ENCODE results near the gene POLR1A.
"Not testable (repeated sequence)": the region's sequence is repeated elsewhere in the genome, so short reads cannot be mapped to it uniquely, and the experiment has no call there.

POLR1A gene

DNA sequence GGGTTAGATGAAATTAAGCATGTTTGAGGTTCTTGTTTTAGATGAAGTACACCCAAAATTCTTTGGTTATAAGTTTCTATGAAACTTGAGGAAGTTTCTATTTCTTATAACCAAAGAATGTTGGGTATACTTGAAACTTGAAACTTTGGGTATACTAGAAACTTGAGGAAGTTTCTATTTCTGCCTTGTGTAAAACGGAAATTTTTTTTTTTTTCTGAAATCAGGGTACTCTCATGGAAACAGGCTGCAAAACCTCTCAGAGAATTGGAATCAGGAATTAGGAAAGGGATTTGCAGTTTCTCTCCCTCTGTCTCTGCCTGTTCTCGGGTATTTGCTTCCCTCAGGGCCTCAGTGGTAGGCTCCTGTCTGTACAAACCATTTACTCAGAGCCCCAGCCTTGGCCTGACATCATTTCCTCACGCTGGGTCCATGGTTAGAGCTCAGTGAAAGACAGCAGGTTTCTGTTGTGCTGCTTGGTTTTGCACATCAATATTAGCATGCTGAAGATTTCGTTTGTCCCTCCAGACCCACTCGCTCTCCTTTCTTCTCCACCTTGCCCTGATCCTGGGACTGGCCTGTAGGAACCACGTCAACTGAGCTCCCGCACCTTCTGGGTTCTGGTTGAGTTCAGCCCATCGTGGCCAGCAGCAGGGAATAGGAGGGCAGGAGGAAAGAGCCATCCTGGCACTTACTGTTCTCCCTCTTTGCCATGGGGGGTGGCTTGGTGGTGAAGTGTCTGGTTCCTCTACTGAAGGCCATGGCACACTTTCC, 106.4 kb downstream of the POLR1A start:
- DNase-seq (ENCODE audit: low read depth, low spot score): no peak

DNA sequence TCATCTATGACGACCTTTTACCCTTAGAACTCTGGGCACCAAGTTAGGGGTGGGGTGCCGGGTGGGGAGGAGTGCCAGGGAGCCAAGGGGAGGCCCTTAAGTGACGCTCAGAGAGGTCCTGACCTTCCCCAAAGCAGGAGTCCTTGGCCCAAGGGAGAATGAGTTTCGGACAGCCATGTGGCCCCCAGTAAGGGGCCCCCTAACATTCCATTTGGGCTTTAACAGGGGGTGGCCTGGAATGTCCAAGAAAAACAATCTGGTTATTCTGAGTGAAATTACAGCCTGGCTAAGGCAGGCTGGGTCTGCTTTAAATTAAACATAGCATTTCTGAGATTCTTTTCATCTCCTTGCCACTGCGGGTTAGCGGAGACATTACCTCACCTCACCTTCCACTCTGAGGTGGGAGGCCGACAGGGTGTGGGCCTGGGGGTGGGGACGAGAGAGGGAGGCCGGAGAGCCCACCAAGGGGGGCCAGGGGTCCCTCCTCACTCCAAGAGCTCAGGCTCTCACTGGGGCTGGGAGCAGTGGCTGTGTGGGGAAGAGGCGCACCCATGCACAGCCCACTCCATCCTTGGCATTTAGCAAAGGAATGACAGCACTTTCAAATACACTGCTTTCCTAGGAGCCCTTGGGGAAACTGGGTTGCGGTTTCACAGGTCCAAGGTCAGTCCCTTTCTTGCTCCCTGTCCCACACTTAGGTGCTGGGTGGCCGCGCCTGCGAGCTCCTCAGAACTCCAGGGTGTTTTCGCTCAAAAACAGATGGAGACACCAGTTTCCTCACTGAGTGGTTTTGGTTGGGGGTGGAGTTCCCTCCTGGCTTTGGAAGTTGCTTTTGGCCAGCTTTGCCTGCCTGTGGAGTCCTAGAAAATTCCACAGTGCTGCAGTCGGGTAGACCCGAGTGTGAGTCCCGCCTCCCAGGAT, 107.4 kb downstream of the POLR1A start:
- no peak for DNase-seq (ENCODE audit: low read depth, low spot score)

DNA sequence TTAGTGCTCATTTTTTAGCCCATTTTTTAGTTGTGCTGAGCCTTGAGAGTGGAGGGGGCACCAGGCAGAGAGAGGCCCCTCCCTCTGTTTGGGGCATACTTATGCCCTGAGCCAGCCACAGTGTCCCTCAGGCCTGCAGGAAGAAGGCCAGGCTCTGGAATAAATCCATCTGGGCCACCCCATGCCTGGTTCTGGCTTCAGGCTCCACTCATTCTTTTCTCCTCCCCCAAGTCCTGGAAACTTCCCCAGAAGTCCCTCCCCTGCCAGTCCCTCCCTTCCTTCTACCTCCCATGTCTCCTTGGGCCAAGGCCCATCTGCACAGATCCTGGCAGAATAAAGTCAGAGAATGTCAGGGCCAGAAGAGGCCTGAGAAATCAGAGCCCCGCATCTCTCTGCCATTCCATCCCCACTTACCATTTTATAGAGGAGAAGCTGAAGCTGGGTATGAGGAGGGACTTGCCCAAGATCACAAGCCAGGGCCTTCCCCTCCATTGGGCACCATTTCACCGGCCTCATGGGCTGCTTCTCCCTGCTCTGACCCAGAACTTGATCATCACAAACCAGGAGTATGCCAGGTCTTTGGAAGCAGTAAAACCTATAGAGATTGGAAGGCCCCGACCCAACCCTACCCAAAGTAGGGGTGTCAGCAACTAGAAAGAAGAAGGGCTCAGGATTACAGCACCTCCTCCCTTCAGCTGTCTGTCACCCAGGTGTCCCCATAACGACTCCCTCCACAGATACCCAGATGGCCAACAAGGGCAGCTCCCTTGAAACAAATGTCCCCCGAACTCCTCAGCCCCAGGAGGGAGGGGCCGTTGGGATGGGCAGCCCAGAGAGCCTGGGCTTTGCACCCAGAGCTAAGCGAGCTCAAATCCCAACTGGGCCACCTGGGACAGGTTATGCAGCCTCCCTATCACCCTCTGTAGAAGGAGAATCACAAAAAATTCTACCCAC, 108.4 kb downstream of the POLR1A start:
- DNase-seq (ENCODE audit: low read depth, low spot score): no peak

DNA sequence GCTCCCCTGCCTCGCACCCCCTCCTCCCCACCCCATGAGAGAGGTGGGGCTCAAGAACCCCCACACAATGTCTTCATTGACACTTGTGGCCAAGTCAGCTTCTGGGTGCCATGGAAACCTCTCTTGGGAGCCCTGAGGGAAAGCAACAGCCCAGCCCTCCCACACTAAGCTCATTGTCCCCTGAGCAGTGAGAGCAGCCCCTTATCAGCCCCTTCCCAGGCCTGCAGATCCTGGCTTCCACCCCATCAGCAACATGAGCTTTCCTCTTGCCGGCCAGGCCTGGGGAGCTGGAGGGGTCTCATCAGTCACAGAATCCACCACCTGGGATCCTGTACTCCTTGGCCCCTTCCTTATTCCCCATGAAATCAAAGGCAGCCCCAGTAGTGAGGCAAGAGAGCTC, 109.1 kb downstream of the POLR1A start:
- DNase-seq (ENCODE audit: low read depth, low spot score): no peak

DNA sequence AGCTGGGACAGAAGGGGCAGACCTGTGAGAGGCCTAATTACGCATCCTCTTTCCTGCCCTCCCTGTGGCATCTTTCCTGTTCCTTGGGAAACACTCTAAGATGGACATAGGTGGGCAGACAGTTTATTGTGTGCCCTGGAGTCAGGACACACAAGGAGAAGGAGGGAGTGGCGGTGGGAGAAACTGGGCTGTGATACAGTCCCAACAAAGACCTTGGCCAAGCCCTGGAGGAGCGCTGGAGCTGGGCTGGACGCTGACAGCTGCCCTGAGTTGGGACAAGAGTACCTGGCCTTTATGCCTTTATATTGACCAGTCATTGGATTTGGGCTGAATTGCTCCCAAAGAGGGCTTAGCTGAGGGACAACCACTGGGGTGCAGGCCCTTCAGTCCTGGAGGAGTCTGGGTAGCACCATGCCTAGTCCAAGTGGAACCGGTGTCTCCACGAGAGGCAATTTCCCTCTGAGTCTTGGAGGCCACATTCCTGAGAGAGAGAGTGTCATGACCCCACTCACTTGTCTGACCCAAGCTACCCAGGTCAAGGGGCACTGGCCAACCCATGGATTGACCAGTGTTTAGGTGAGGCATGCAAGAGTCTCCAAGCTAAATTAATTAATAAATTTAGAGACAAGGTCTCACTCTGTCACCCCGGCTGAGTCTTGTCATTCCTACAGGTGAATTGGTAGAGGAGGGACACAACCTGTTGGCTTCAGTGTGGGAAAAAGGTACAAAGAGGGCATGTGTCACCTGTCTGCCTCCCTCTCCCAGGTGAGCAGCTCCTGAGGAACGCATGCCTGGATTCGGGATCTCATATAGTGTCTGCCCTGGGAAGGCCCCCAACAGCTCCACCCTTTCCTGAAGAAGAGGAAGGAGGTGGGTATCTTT, 109.8 kb downstream of the POLR1A start:
- DNase-seq (ENCODE audit: low read depth, low spot score): no peak

DNA sequence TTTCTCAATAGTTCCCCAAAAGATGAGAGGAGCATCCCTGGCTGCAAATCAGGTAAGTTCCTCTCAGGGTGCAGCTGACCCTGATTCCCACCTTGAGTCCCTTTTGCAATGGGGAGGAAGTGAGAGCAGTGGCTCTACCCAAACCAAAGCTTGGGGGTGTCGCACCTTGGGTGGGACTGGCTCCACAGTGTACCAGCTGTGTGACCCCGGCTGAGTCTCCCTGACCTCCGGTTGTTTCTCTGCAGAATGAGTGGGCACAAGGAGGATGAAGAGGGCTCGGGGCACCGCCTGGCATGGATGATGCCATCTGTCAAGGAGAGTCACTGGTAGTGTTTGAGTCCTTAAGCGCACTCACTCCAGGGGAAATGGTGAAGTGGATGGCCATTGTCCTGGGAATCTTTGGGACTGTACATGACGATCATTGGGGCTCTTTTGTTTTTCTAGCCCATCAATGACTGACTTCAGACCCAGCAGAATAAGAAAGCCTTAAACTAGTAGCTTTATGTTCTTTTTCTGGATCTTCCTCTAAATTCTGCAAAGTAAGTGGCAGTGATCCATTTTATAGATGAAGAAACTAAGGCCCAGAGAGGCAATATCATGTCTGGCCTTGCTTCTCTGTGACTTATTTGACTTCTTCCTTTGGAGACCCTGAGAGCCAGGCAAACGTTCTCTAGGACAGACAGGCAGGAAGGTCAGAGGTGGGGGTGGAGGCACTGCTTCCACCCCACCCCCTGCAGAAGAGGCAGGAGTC, 110.6 kb downstream of the POLR1A start:
- DNase-seq (ENCODE audit: low read depth, low spot score): no peak

GRCh38 chr2:85994421-85994777, 111.3 kb downstream of the POLR1A start:
- no peak for DNase-seq (ENCODE audit: low read depth, low spot score)

- no peak for DNase-seq (ENCODE audit: low read depth, low spot score)
Observed at GRCh38 chr2:85992611-85993010, 113.1 kb downstream of the POLR1A start.

GRCh38 chr2:85992053-85992452, 113.6 kb downstream of the POLR1A start:
- DNase-seq (ENCODE audit: low read depth, low spot score): not testable (repeated sequence)

- no peak for DNase-seq (ENCODE audit: low read depth, low spot score)
Observed at GRCh38 chr2:85990084-85990483, 115.6 kb downstream of the POLR1A start.

DNA sequence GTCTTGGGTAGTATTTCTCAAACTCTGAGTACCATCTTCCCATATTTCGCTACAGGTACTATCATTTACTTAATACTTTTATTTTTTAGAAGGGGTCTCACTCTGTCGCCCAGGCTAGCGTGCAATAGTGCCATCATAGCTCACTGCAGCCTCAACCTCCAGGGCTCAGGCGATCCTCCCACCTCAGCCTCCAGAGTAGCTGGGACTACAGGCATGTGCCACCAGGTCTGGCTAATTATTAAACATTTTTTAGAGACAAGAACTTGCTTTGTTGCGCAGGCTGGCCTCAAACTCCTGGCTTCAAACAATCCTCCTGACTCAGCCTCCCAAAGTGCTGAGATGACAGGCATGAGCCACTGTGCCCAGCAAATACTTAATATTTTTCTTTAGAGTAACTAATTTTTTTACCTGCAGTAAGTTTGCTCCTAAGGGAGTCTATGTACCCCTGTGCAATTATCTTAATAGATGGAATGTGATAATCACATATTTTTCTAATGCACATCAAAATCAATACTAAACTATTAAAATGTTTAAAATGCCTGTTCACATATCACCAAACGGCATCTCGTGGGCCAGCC, 116.3 kb downstream of the POLR1A start:
- no peak for DNase-seq (ENCODE audit: low read depth, low spot score)

DNA sequence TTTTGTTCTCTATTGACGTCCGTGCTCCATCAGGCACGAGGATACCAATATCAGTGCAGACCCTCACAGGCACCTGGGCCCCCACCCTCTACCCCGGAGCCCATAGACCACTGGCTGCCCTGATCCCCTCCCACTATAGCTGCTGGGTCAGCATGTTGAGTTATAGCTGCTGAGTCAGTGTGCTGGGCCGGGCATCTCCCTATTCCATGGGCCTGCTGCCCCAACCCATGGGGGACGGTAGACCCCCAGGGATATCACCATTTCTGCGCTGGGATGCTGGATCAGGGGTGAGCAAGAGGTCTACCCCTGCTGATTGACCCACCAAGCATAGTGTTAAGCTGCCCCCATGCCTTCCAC, 116.8 kb downstream of the POLR1A start:
- no peak for DNase-seq (ENCODE audit: low read depth, low spot score)

DNA sequence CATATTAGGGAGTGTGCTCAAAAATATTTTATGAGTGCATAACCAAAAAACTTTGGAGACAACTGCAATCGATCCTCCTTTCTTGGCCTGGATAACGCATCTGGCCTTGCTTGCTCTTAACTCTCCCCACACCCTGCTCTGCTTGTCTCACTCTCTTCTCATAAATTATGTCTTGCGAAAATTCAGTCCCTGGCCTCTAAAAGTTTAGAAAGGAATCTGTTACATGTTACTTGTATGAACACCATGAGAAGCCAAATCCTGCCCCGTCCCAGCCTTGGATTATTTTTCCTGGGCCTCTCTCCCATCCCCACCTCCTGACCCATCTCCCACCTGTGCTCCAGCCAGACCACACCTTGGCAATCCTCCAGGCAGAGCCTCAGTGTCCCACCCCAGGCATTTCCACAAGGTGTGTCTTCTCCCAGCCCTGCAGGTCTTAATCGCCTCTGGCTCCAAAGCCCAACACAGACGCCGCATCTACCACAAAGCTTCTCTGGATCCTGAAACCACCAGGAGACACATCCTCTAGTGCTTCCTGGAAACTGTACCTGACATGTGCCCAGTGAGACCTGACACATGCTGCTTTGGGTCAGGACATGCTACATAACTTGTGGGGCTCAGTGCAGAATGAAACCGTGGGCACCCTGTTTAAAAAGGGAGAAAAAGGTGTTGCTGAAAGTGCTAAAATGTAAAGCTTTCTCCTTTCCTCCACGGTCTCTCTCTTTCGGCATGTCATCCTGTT, 117.3 kb downstream of the POLR1A start:
- DNase-seq (ENCODE audit: low read depth, low spot score): no peak

DNA sequence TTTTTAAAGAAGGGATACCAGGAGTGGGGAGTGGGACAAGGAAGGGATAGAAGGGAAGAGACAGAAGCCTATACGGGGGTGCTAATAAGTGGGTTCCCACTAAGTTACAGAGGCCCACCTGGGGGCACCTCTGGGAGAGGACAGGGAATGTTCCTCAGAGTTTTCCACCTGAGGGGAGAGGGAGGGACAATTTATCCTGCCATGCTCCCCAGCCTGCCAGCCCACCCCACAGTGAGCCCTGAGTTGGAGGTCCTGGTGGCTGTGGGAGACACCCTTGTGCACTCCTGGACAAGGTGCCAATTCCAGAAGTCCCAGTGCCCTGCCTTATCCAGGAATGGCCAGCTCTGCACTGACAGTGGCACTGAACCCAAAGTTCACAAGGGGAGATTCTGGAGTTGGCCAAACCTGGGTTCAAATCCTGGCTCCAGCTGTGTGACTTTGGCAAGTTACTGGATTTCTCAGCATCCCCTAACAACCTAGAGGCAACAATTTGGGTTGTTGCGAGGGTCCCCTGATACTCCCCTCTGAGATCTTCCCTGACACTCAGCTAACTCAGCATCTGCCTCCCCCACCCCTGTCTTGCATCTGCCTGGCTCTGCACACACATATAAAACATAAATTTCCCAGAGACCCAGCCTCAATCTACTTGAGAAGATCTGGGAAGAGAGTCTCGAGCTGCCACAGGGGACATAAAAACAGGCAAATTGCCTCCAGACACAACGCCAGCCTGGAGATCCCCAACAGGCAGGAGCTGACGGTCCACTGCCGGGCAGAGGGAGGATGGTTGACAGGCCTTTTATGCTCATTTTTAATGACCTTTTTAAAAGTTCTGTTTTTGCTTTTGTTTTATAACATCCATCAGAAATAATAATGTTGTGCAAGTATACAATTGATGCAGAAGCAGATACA, 118.2 kb downstream of the POLR1A start:
- DNase-seq (ENCODE audit: low read depth, low spot score): no peak

- DNase-seq (ENCODE audit: low read depth, low spot score): no peak
Observed at GRCh38 chr2:85986121-85986520, 119.6 kb downstream of the POLR1A start.

GRCh38 chr2:85984788-85985187, 120.9 kb downstream of the POLR1A start:
- DNase-seq (ENCODE audit: low read depth, low spot score): no peak

GRCh38 chr2:85983766-85984165, 121.9 kb downstream of the POLR1A start:
- no peak for DNase-seq (ENCODE audit: low read depth, low spot score)
